GM19467 (cell line): Measurements from ENCODE around the gene ICE2.
"Not testable (repeated sequence)": the region's sequence is repeated elsewhere in the genome, so short reads cannot be mapped to it uniquely, and the experiment has no call there.

Experiments used
- ATAC-seq: cut with Tn5 transposase; IDR thresholded peaks from one replicate; pipeline ENCODE4 v1.9.1; 2021; ENCODE audit warnings: mild to moderate bottlenecking, moderate library complexity; ENCODE audit not compliant: unreplicated experiment

Gene ICE2

GRCh38 chr15:60448668-60449360 lies 30.1 kb downstream of the ICE2 start:
- ATAC-seq, result no peak

GRCh38 chr15:60444289-60444912 lies 34.5 kb downstream of the ICE2 start:
- no peak for ATAC-seq

- no peak for ATAC-seq
These were observed 36.2 kb downstream of the ICE2 start for GRCh38 chr15:60442763-60443162.

GRCh38 chr15:60442031-60442650 lies 36.8 kb downstream of the ICE2 start:
- ATAC-seq, result no peak

- no peak for ATAC-seq
These were observed 37.6 kb downstream of the ICE2 start for GRCh38 chr15:60441331-60441730.

GRCh38 chr15:60438646-60439045 lies 40.3 kb downstream of the ICE2 start:
- no peak for ATAC-seq

- no peak for ATAC-seq
These were observed 50.0 kb downstream of the ICE2 start for GRCh38 chr15:60428935-60429334.

- no peak for ATAC-seq
These were observed 52.0 kb downstream of the ICE2 start for GRCh38 chr15:60426870-60427508.

- ATAC-seq, result no peak
These were observed 53.5 kb downstream of the ICE2 start for GRCh38 chr15:60425461-60425860.

GRCh38 chr15:60424006-60424405 lies 54.9 kb downstream of the ICE2 start:
- ATAC-seq, result no peak

- ATAC-seq, result no peak
These were observed 55.4 kb downstream of the ICE2 start for GRCh38 chr15:60423537-60423936.

GRCh38 chr15:60421544-60421943 lies 57.4 kb downstream of the ICE2 start:
- no peak for ATAC-seq

GRCh38 chr15:60420203-60420716 lies 58.7 kb downstream of the ICE2 start:
- no peak for ATAC-seq

- ATAC-seq, result no peak
These were observed 59.2 kb downstream of the ICE2 start for GRCh38 chr15:60419753-60420152.

- no peak for ATAC-seq
These were observed 60.8 kb downstream of the ICE2 start for GRCh38 chr15:60418096-60418495.

GRCh38 chr15:60417112-60417511 lies 61.8 kb downstream of the ICE2 start:
- no peak for ATAC-seq

- no peak for ATAC-seq
These were observed 62.5 kb downstream of the ICE2 start for GRCh38 chr15:60416484-60416883.

GRCh38 chr15:60414016-60414682 lies 64.8 kb downstream of the ICE2 start:
- ATAC-seq, result no peak

GRCh38 chr15:60413231-60413824 lies 65.6 kb downstream of the ICE2 start:
- ATAC-seq, result no peak

GRCh38 chr15:60412807-60413206 lies 66.1 kb downstream of the ICE2 start:
- ATAC-seq, result not testable (repeated sequence)
